WERI-Rb-1 (cell line): ENCODE measurements around the gene NFS1.
"Not testable (repeated sequence)": the region's sequence is repeated elsewhere in the genome, so short reads cannot be mapped to it uniquely, and the experiment has no call there.

Experiments
- DNase-seq: peaks from one replicate; pipeline ENCODE4 v3.0.0-alpha.2; 2020
- H3K27ac ChIP-seq: fragments of 250-450 bp; sonication (Bioruptor Pico); 2 replicates; pipeline ENCODE4 v1.5.1; 2020; ENCODE audit warnings: mild to moderate bottlenecking, moderate library complexity
- H3K27me3 ChIP-seq: fragments of 250-450 bp; sonication (Bioruptor Pico); 2 replicates; pipeline ENCODE4 v1.5.1; 2021; ENCODE audit warnings: mild to moderate bottlenecking, low read depth, moderate library complexity; ENCODE audit not compliant: insufficient read depth, severe bottlenecking
- H3K36me3 ChIP-seq: fragments of 250-450 bp; sonication (Bioruptor Pico); 2 replicates; pipeline ENCODE4 v1.5.1; 2020; ENCODE audit warnings: mild to moderate bottlenecking, moderate library complexity
- H3K4me3 ChIP-seq: 2 replicates; pipeline ENCODE4 v1.5.1; 2011; ENCODE audit warnings: low read depth, mild to moderate bottlenecking, control low read depth, low read length
- H3K9me3 ChIP-seq: fragments of 250-450 bp; sonication (Bioruptor Pico); 2 replicates; pipeline ENCODE4 v1.5.1; 2021; ENCODE audit warnings: mild to moderate bottlenecking, moderate library complexity; ENCODE audit not compliant: severe bottlenecking
- TF ChIP-seq, protein P1 (sequence below): IDR thresholded peaks from 2 replicates; pipeline ENCODE4 v1.5.1; 2011; ENCODE audit warnings: low read depth, mild to moderate bottlenecking, control low read depth, inconsistent platforms, low read length

The NFS1 gene

DNA sequence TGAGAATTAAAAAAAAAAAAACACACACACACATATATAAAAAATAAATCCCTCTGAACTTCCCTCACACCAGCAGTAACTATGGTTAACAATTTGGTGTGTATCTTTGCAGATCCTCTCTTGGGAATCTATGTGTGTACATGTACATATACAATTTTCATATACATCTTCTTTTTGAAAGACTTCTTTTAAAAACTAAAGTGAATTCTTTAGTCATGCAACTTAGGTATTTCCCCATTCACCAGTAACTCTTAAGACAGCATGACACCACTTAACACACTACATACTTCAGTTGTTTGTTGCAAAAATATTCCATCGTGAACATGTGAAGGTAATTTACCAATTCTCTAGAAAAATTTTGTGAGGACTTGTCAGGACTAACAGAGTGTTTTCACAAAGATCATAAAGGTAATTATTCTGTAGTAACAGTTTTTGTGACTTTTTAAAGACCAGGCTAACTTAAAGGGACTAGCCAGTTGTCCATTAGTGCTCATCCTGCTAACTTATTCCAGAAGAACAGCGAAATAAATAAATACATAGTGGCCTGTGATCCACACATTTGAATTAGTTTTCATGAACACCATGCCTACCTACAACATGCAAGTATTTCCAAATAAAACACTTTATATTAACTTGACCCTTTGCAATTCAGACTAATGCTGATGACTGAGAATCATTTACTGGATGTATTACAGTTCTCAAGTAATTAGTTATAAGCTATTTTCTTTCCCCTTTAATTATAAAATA is 30.9 kb upstream of the NFS1 start:
- H3K27me3 ChIP-seq: no peaks in the 10 kb centered on the region
- peaks cover 100% of the 10 kb centered on the region for H3K36me3 ChIP-seq
- H3K9me3 ChIP-seq: no peaks in the 10 kb centered on the region
- TF ChIP-seq, protein P1, sequence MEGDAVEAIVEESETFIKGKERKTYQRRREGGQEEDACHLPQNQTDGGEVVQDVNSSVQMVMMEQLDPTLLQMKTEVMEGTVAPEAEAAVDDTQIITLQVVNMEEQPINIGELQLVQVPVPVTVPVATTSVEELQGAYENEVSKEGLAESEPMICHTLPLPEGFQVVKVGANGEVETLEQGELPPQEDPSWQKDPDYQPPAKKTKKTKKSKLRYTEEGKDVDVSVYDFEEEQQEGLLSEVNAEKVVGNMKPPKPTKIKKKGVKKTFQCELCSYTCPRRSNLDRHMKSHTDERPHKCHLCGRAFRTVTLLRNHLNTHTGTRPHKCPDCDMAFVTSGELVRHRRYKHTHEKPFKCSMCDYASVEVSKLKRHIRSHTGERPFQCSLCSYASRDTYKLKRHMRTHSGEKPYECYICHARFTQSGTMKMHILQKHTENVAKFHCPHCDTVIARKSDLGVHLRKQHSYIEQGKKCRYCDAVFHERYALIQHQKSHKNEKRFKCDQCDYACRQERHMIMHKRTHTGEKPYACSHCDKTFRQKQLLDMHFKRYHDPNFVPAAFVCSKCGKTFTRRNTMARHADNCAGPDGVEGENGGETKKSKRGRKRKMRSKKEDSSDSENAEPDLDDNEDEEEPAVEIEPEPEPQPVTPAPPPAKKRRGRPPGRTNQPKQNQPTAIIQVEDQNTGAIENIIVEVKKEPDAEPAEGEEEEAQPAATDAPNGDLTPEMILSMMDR: no peak
- DNase-seq: no peak
- no peak overlapping the region for H3K27ac ChIP-seq
- H3K4me3 ChIP-seq: no peak overlapping the region

DNA sequence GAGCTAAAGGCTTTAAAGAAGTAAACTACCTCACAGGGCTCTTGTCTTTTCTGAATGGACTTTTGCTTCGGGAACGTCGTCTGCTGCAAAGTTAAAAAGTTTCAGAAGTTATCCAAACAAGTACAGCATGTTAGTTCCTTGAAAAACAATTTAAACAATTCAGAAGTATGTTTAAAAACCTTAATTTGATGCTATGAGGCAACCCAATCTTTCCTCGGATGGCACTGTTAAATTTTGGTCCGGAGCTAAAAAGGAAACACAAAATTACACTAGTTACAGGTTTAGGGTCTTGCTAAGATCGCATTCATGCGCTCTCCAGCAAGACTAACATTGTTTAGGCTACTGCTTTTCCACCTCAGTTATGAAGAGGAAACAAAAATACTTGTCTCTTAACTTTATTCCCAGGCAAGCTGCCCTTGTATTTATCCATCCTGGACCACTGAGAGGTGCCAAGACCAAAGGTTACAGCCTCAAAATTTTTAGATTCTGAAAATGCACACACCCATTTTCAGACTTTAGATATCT is 30.2 kb upstream of the NFS1 start:
- Histone ChIP-seq H3K36me3 (peaks cover 100% of the 10 kb centered on the region), H3K27me3 (no peaks in the 10 kb centered on the region), H3K4me3 (no peak overlapping the region), H3K9me3 (no peaks in the 10 kb centered on the region), H3K27ac (no peak overlapping the region)
- no peak for DNase-seq
- TF ChIP-seq, protein P1: no peak

DNA sequence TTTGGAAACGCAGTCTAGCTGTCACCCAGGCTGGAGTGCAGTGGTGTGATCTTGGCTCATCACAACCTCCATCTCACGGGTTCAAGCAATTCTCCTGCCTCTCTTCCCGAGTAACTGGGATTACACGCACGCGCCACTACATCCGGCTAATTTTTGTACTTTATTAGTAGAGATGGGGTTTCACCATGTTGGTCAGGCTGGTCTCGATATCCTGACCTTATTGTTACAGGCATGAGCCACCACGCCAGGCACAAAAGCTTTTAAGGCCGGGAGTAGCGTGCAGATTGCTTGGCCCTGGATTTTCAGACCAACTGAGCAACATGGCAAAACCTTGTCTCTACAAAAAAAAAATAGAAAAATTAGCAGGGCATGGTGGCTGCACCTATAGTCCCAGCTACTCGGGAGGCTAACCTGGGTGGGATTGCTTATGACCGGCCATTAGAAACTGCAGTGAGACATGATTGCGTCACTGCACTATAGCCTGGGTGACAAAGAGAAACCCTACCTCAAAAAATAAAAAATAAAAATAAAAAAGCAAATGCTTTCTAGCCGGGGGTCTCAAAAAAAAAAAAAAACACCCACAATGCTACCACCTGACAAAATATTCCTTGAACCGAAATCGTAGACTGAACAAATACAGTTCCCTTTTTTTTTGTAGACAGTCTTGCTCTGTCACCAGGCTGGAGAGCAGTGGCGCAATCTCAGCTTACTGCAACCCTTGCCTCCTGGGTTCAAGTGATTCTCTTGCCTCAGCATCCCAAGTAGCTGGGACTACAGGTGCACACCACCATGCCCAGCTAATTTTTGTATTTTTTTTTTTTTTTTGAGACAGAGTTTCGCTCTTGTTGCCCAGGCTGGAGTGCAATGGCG is 27.9 kb upstream of the NFS1 start:
- TF ChIP-seq, protein P1: no peak
- H3K4me3 ChIP-seq: no peak overlapping the region
- DNase-seq: no peak
- H3K36me3 ChIP-seq: peaks cover 98% of the 10 kb centered on the region
- H3K27ac ChIP-seq: no peak overlapping the region
- H3K27me3 ChIP-seq: no peaks in the 10 kb centered on the region
- no peaks in the 10 kb centered on the region for H3K9me3 ChIP-seq

DNA sequence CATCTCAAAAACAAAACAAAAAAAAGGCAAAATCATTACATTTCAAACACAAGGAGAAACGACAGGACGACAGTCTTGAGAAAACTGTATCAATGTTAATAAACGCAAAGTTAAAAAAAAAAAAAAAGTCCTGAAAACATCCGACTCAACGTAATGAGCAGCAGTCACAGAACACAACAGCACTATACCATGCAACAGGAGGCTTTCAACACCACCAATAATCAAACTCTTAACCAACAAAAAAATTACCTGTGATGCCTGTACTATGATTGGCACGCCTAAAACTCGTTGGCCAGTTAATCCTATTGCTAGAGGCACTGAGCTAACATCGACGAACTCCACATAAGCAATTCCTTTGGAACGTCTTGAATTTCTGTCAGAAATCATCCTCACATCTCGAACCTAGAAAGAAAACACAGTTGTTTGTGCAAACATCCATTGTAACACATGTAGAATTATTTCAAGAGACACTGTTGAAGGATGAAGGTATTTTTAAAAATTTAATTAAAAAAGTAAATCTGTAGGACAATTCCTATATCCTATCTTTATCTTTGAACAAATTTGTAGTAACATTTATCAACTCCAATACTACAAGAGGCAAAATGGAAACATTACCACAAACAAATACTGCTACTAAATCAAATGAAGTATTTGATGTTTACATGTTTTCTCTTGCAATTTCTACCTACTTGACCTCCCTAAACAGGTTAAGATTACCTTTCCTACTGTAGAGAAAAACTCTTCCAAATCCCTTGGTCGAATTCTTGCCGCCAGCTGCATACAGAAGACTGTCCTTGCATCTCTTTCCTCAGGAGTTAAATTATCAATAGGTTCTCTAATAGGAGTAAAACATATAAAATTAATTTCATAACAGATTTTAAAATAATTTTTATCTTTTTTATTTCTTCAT is 25.4 kb upstream of the NFS1 start:
- Histone ChIP-seq H3K27ac (no peak overlapping the region; the same call in 1 of the 2 replicates), H3K4me3 (no peak overlapping the region), H3K9me3 (no peaks in the 10 kb centered on the region), H3K36me3 (peaks cover 98% of the 10 kb centered on the region), H3K27me3 (no peaks in the 10 kb centered on the region)
- TF ChIP-seq, protein P1: no peak
- no peak for DNase-seq

DNA sequence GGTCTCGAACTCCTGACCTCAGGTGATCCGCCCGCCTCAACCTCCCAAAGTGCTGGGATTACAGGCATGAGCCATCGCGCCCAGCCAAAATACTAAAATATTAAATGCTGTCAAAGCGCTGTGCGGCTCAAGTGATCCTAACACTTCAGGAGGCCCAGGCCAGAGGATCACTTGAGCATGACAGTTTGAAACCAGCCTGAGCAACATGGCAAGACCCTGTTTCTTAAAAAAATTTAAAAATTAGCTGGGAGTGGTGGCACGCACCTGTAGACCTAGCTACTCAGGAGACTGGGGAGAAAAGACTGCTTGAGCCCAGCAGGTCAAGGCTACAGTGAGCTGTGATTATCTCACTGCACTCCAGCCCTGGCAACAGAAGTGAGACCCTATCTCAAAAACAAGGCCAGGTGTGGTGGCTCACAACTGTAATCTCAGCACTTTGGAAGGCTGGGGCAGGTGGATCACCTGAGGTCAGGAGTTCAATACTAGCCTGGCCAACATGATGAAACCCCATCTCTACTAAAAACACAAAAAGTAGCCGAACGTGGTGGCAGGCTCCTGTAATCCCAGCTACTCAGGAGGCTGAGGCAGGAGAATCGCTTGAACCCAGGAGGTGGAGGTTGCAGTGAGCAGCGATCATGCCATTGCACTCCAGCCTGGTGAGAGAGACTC is 24.6 kb upstream of the NFS1 start:
- H3K36me3 ChIP-seq: peaks cover 98% of the 10 kb centered on the region
- not testable (repeated sequence) for H3K27me3 ChIP-seq, H3K27ac ChIP-seq, H3K9me3 ChIP-seq, DNase-seq, H3K4me3 ChIP-seq

DNA sequence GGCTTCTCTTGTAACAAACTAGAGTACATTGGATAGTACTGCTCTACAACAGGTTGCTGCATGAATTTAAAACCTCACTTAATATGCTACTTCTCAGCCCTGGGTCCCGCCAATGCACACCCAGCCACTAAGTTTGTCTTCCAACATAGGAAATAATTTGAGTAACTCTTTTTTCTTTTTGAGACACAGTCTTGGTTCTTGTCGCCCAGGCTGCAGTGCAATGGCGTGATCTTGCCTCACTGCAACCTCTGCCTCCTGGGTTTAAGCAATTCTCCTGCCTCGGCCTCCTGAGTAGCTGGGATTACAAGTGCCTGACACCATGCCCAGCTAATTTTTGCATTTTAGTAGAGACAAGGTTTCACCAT is 24.1 kb upstream of the NFS1 start:
- DNase-seq, H3K27me3 ChIP-seq, H3K4me3 ChIP-seq, H3K27ac ChIP-seq, H3K9me3 ChIP-seq: not testable (repeated sequence)
- peaks cover 98% of the 10 kb centered on the region for H3K36me3 ChIP-seq
